NCI-H774 (cell line): ENCODE results near the gene MYH8.

Source experiments
- DNase-seq: peaks from one replicate; lab custom pipeline; 2025; lab: John Stamatoyannopoulos, UW

Gene MYH8

GRCh38 chr17:10380631-10381408 is 40.9 kb downstream of the MYH8 start:
- no peak for DNase-seq

- DNase-seq, result no peak
Observed at GRCh38 chr17:10372906-10373305, 48.8 kb downstream of the MYH8 start, which contains the start of gene MYH13. Gene MYH13, minus strand, starts transcription at chr17:10373006. Its CDS starts 8,476 bp downstream, at chr17:10364530.

GRCh38 chr17:10370016-10370608 is 51.6 kb downstream of the MYH8 start:
- DNase-seq, result no peak

GRCh38 chr17:10369239-10369638 is 52.5 kb downstream of the MYH8 start:
- DNase-seq, result no peak

GRCh38 chr17:10368561-10368960 is 53.2 kb downstream of the MYH8 start:
- DNase-seq, result no peak

- no peak for DNase-seq
Observed at GRCh38 chr17:10360578-10360977, 61.2 kb downstream of the MYH8 start.

- no peak for DNase-seq
Observed at GRCh38 chr17:10357768-10358167, 64.0 kb downstream of the MYH8 start.

GRCh38 chr17:10354651-10355050 is 67.1 kb downstream of the MYH8 start:
- no peak for DNase-seq

- DNase-seq, result no peak
Observed at GRCh38 chr17:10352893-10353292, 68.9 kb downstream of the MYH8 start.

- no peak for DNase-seq
Observed at GRCh38 chr17:10349403-10349802, 72.3 kb downstream of the MYH8 start.

- no peak for DNase-seq
Observed at GRCh38 chr17:10344816-10345215, 76.9 kb downstream of the MYH8 start.
